ENCODE data around the gene DIAPH3.

DNA sequence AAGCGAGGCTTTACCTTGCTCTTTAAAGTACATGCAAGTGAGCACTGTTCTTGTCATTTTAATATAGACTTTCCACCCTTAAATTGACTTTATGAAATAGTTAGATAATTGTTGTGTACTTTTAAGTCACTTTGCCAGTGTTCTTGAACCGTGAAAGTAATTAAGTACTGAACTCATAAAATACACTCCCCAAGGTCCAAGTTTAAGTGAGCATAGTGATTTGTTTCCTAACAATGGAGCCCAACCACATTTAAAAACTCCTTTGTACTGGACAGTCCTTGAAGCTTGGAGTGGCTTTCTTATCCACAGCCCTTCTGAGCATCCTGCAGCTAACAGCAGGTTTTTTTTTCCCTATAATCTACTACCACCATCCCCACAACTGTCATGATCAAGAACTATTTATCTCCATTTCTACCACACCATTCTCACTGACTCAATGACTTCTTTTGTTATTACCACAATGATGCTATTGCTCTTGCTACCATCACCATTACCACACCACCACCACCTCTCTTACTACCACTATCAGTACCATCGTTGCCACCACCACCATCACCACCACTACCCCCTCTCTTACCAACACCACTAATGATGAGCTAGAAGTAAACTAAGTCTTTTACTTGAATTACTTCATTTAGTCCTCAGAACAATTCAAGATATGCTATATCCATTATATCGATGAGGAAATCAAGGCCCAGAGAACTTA lies 452.6 kb downstream of the DIAPH3 start:
- TF ChIP-seq POLR2AphosphoS5 (IDR thresholded peaks at IDR 0.05; ENCODE audit: low read depth, low read length) (no peak), PAX5 (IDR thresholded peaks at IDR 0.05; ENCODE audit: insufficient read depth, low read length, severe bottlenecking) (no peak), TAF1 (IDR thresholded peaks at IDR 0.05; ENCODE audit: low read depth, low read length) (no peak), POLR2A (IDR thresholded peaks at IDR 0.05; ENCODE audit: low read depth, low read length) (no peak)
